K562 (cell line): ENCODE measurements around the gene DYNC1I2.

Experiments
- GABPA ChIP-seq: fragments of 200-800 bp; sonication (Bioruptor generic); conservative IDR thresholded peaks from 2 replicates; pipeline ENCODE4 v1.6.1; 2016; ENCODE audit warnings: low read depth, missing genetic modification characterization, missing compliant biosample characterization
- HNRNPK ChIP-seq: fragments of 200-400 bp; formaldehyde crosslinking; IDR thresholded peaks from one replicate; pipeline ENCODE4 v1.6.1; 2018; ENCODE audit warnings: mild to moderate bottlenecking, low read depth, low read length; ENCODE audit not compliant: poor library complexity, severe bottlenecking
- SRSF9 ChIP-seq: fragments of 200-400 bp; formaldehyde crosslinking; IDR thresholded peaks from 2 replicates; pipeline ENCODE4 v1.6.1; 2017; ENCODE audit warnings: low read depth, low read length, borderline replicate concordance
- YY1 ChIP-seq, 3 experiments: IDR thresholded peaks; 2 replicates each; pipeline ENCODE4 v1.6.1; 2011; ENCODE audit warnings: low read length in 2 of 3, mild to moderate bottlenecking in 2 of 3, moderate library complexity in 2 of 3, borderline replicate concordance in 1 of 3, control low read depth in 1 of 3, low read depth in 1 of 3; ENCODE audit not compliant: insufficient read depth in 3 of 3, insufficient replicate concordance in 2 of 3, control insufficient read depth in 1 of 3, insufficient read length in 1 of 3; ENCODE audit errors: extremely low read depth in 1 of 3

DNA sequence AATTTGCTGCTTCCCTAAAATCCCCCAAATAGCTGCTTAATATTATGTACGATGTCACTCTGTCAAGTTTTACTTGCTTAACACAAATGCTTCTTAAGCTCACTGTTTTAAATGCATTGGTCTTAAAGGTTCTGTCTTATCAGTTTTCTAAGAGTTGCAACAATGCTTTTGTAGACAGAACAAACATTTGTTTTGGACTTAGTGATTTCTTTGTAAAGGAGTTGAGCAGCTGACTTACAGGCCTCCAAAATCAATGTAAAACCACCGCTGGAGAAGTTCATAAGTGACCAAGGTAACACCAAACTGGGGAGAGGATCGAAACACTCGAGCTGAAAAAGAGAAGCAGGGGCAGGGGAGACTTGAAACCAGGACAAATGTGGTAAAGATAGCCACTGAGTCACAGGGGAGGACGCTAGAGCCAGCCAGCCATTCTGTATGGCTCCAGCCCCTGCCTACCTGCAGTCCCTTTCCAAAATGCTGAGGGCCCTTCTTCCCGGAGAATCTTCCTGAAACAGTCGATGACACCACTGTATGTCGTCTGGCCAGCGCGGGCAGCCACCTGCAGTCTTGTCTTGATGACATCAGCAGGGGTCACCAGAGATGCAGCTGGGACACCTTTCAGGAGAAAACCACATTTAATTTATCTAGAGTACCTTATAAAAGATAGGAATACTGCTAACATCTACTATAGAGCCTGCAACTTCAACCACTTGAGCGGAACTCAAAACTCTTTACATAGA lies 100.2 kb downstream of the DYNC1I2 start:
- no peak for TF ChIP-seq YY1 (IDR thresholded peaks at IDR 0.05; ENCODE audit: borderline replicate concordance in 1 of 3, control insufficient read depth in 1 of 3, extremely low read depth in 1 of 3, insufficient read depth in 3 of 3, insufficient read length in 1 of 3, insufficient replicate concordance in 2 of 3, low read depth in 1 of 3, low read length in 2 of 3)
- TF ChIP-seq GABPA (tag) = no peak
- no peak for TF ChIP-seq SRSF9
- TF ChIP-seq HNRNPK = no peak
